DND-41 (cell line): Measurements from ENCODE around the gene SLC4A2.

Experiments used
- ATAC-seq: fragments of 200-7000 bp; cut with Tn5 transposase; 3 replicates; pipeline ENCODE4 v1.9.1; 2021; ENCODE audit warnings: low read depth; ENCODE audit not compliant: insufficient read depth
- DNase-seq: peaks from one replicate; pipeline ENCODE4 v3.0.0-alpha.2; 2020
- H2AFZ ChIP-seq: 2 replicates; pipeline ENCODE4 v1.6.0; 2012; ENCODE audit warnings: low read depth, low read length
- H3K27ac ChIP-seq: 2 replicates; pipeline ENCODE4 v1.5.1; 2012; ENCODE audit warnings: low read length, inconsistent platforms
- H3K27me3 ChIP-seq: fragments of 200-600 bp; sonication (generic); 2 replicates; pipeline ENCODE4 v1.6.0; 2012; ENCODE audit warnings: low read length, mild to moderate bottlenecking, inconsistent platforms; ENCODE audit not compliant: insufficient read depth, poor library complexity
- H3K36me3 ChIP-seq: 2 replicates; pipeline ENCODE4 v1.5.1; 2012; ENCODE audit warnings: low read length, inconsistent platforms; ENCODE audit not compliant: insufficient read depth
- H3K4me1 ChIP-seq: 2 replicates; pipeline ENCODE4 v1.5.1; 2012; ENCODE audit warnings: mild to moderate bottlenecking, low read length; ENCODE audit not compliant: insufficient read depth
- H3K4me2 ChIP-seq: 2 replicates; pipeline ENCODE4 v1.6.0; 2012; ENCODE audit warnings: mild to moderate bottlenecking, moderate library complexity, low read length, inconsistent platforms; ENCODE audit not compliant: insufficient read depth
- H3K4me3 ChIP-seq, 2 experiments: fragments of 200-600 bp in 1 of 2; shearing (Covaris generic) in 1 of 2; 2 replicates each; pipeline ENCODE4 v1.5.1; 2012 to 2016; ENCODE audit warnings: inconsistent platforms in 2 of 2, low read length in 2 of 2, mild to moderate bottlenecking in 2 of 2, low read depth in 1 of 2, moderate library complexity in 1 of 2
- H3K79me2 ChIP-seq: 2 replicates; pipeline ENCODE4 v1.6.0; 2012; ENCODE audit warnings: low read length, inconsistent platforms; ENCODE audit not compliant: insufficient read depth
- H3K9ac ChIP-seq: 2 replicates; pipeline ENCODE4 v1.6.0; 2012; ENCODE audit warnings: low read depth, mild to moderate bottlenecking, inconsistent platforms, low read length, moderate library complexity
- H3K9me3 ChIP-seq: 2 replicates; pipeline ENCODE4 v1.5.1; 2012; ENCODE audit warnings: low read length, moderate library complexity, mild to moderate bottlenecking, inconsistent platforms; ENCODE audit not compliant: insufficient read depth, severe bottlenecking
- H4K20me1 ChIP-seq: 2 replicates; pipeline ENCODE4 v1.6.0; 2012; ENCODE audit warnings: low read length; ENCODE audit not compliant: insufficient read depth
- CTCF ChIP-seq: IDR thresholded peaks from 2 replicates; pipeline ENCODE4 v1.5.1; 2012; ENCODE audit warnings: borderline replicate concordance, low read length, moderate library complexity, mild to moderate bottlenecking; ENCODE audit not compliant: poor library complexity, severe bottlenecking; ENCODE audit errors: extremely low read depth
- EZH2 ChIP-seq: IDR thresholded peaks from 3 replicates; pipeline ENCODE4 v1.6.1; 2012; ENCODE audit warnings: borderline replicate concordance, low read depth, mild to moderate bottlenecking, moderate library complexity, low read length, inconsistent platforms; ENCODE audit not compliant: severe bottlenecking

Gene SLC4A2

GRCh38 chr7:151091431-151091830, 32.0 kb downstream of the SLC4A2 start:
- H3K4me1 ChIP-seq, result peaks cover 16% of the 10 kb centered on the region
- H3K9ac ChIP-seq, result no peak overlapping the region
- TF ChIP-seq CTCF, result peak; percentile 67
- TF ChIP-seq EZH2, result no peak
- H4K20me1 ChIP-seq, result peaks cover 30% of the 10 kb centered on the region
- ATAC-seq (peak; percentile 50; the same call in 1 of the 3 replicates), DNase-seq (no peak)
- no peaks in the 10 kb centered on the region for H3K36me3 ChIP-seq
- no peak overlapping the region for H2AFZ ChIP-seq
- no peak overlapping the region for H3K27ac ChIP-seq
- peaks cover 12% of the 10 kb centered on the region; the same call in 1 of the 2 replicates for H3K79me2 ChIP-seq
- no peaks in the 10 kb centered on the region for H3K27me3 ChIP-seq
- H3K4me2 ChIP-seq, result no peak overlapping the region
- H3K4me3 ChIP-seq, result no peak overlapping the region
- no peaks in the 10 kb centered on the region for H3K9me3 ChIP-seq

- H3K36me3 ChIP-seq, result no peaks in the 10 kb centered on the region
- H3K4me1 ChIP-seq, result peaks cover 13% of the 10 kb centered on the region
- DNase-seq (no peak), ATAC-seq (no peak)
- TF ChIP-seq CTCF (no peak), EZH2 (no peak)
- no peak overlapping the region for H2AFZ ChIP-seq
- H3K4me3 ChIP-seq, result no peak overlapping the region
- no peak overlapping the region for H3K4me2 ChIP-seq
- peaks cover 30% of the 10 kb centered on the region for H4K20me1 ChIP-seq
- H3K27ac ChIP-seq, result no peak overlapping the region
- H3K9me3 ChIP-seq, result no peaks in the 10 kb centered on the region
- H3K27me3 ChIP-seq, result no peaks in the 10 kb centered on the region
- H3K79me2 ChIP-seq, result peaks cover 11% of the 10 kb centered on the region; the same call in 1 of the 2 replicates
- no peak overlapping the region for H3K9ac ChIP-seq
Measured at GRCh38 chr7:151091988-151092387, 32.6 kb downstream of the SLC4A2 start.

GRCh38 chr7:151093748-151094147, 34.4 kb downstream of the SLC4A2 start:
- H2AFZ ChIP-seq, result no peak overlapping the region
- no peak overlapping the region for H3K4me2 ChIP-seq
- no peaks in the 10 kb centered on the region for H3K4me1 ChIP-seq
- no peak overlapping the region for H3K4me3 ChIP-seq
- no peak overlapping the region for H3K9ac ChIP-seq
- peaks cover 19% of the 10 kb centered on the region for H4K20me1 ChIP-seq
- H3K27ac ChIP-seq, result no peak overlapping the region
- no peaks in the 10 kb centered on the region for H3K36me3 ChIP-seq
- no peaks in the 10 kb centered on the region for H3K9me3 ChIP-seq
- DNase-seq (no peak), ATAC-seq (no peak)
- no peaks in the 10 kb centered on the region for H3K27me3 ChIP-seq
- TF ChIP-seq EZH2, result no peak
- no peak for TF ChIP-seq CTCF
- H3K79me2 ChIP-seq, result peaks cover 2% of the 10 kb centered on the region; the same call in 1 of the 2 replicates

- TF ChIP-seq CTCF, result no peak
- TF ChIP-seq EZH2, result no peak
- H3K9ac ChIP-seq, result no peak overlapping the region
- no peak overlapping the region for H3K4me3 ChIP-seq
- no peaks in the 10 kb centered on the region for H3K36me3 ChIP-seq
- peaks cover 13% of the 10 kb centered on the region; the same call in 1 of the 2 replicates for H4K20me1 ChIP-seq
- no peaks in the 10 kb centered on the region for H3K9me3 ChIP-seq
- no peak overlapping the region for H2AFZ ChIP-seq
- H3K4me1 ChIP-seq, result no peaks in the 10 kb centered on the region
- no peak overlapping the region for H3K4me2 ChIP-seq
- H3K79me2 ChIP-seq, result no peaks in the 10 kb centered on the region; the same call in 1 of the 2 replicates
- no peaks in the 10 kb centered on the region for H3K27me3 ChIP-seq
- no peak for ATAC-seq
- H3K27ac ChIP-seq, result no peak overlapping the region
- no peak for DNase-seq
Measured at GRCh38 chr7:151094675-151095074, 35.3 kb downstream of the SLC4A2 start.
